NCI-H1048 (cell line): Measurements from ENCODE around the gene IDH3G.
"Not testable (repeated sequence)": the region's sequence is repeated elsewhere in the genome, so short reads cannot be mapped to it uniquely, and the experiment has no call there.

Source experiments
- DNase-seq: peaks from one replicate; lab custom pipeline; 2025; lab: John Stamatoyannopoulos, UW

The IDH3G gene

GRCh38 chrX:153762626-153763173, 31.5 kb downstream of the IDH3G start:
- no peak for DNase-seq

GRCh38 chrX:153761863-153762262, 32.3 kb downstream of the IDH3G start:
- no peak for DNase-seq

- no peak for DNase-seq
These were observed 39.0 kb downstream of the IDH3G start for GRCh38 chrX:153755136-153755535.

- no peak for DNase-seq
These were observed 43.9 kb downstream of the IDH3G start for GRCh38 chrX:153750127-153750774.

- DNase-seq = not testable (repeated sequence)
These were observed 45.2 kb downstream of the IDH3G start for GRCh38 chrX:153749017-153749416.

GRCh38 chrX:153746991-153747390, 47.2 kb downstream of the IDH3G start:
- not testable (repeated sequence) for DNase-seq

- no peak for DNase-seq
These were observed 47.8 kb downstream of the IDH3G start for GRCh38 chrX:153746359-153746758.

GRCh38 chrX:153745067-153745433, 49.1 kb downstream of the IDH3G start:
- DNase-seq = not testable (repeated sequence)

GRCh38 chrX:153744210-153745066, 49.7 kb downstream of the IDH3G start:
- DNase-seq = no peak

GRCh38 chrX:153743468-153744209, 50.5 kb downstream of the IDH3G start:
- not testable (repeated sequence) for DNase-seq

- DNase-seq = not testable (repeated sequence)
These were observed 51.2 kb downstream of the IDH3G start for GRCh38 chrX:153742796-153743467.

GRCh38 chrX:153742111-153742510, 52.1 kb downstream of the IDH3G start:
- not testable (repeated sequence) for DNase-seq

GRCh38 chrX:153741446-153741845, 52.7 kb downstream of the IDH3G start:
- DNase-seq = no peak

GRCh38 chrX:153740631-153741222, 53.4 kb downstream of the IDH3G start:
- DNase-seq = no peak

GRCh38 chrX:153739754-153740486, 54.3 kb downstream of the IDH3G start:
- DNase-seq = no peak

- DNase-seq = no peak
These were observed 56.0 kb downstream of the IDH3G start for GRCh38 chrX:153738056-153738605.

- DNase-seq = no peak
These were observed 57.2 kb downstream of the IDH3G start for GRCh38 chrX:153736871-153737441.

GRCh38 chrX:153736071-153736820, 57.9 kb downstream of the IDH3G start:
- DNase-seq = no peak
